ENCODE measurements around the gene TACO1.

Gene TACO1

GRCh38 chr17:63601439-63602371 lies 1.0 kb downstream of the TACO1 start:
- no peak for DNase-seq

- DNase-seq, result no peak
Observed at GRCh38 chr17:63609816-63610573, 9.3 kb downstream of the TACO1 start.

- no peak for DNase-seq
Observed at GRCh38 chr17:63610854-63611253, 10.2 kb downstream of the TACO1 start.

- no peak for DNase-seq
Observed at GRCh38 chr17:63611354-63611753, 10.7 kb downstream of the TACO1 start.

GRCh38 chr17:63613663-63614062 lies 13.0 kb downstream of the TACO1 start:
- no peak for DNase-seq

- DNase-seq, result no peak
Observed at GRCh38 chr17:63621229-63621683, 20.6 kb downstream of the TACO1 start.

- peak; percentile 100 for DNase-seq
Observed at GRCh38 chr17:63621684-63622573, 21.2 kb downstream of the TACO1 start, which contains the start of gene MAP3K3. Gene MAP3K3, plus strand, starts transcription at chr17:63622417. Its CDS starts 343 bp downstream, at chr17:63622760.

- peak; percentile 72 for DNase-seq
Observed at GRCh38 chr17:63622574-63623390, 22.1 kb downstream of the TACO1 start.

GRCh38 chr17:63623786-63624530 lies 23.3 kb downstream of the TACO1 start:
- no peak for DNase-seq

- no peak for DNase-seq
Observed at GRCh38 chr17:63624531-63624880, 23.8 kb downstream of the TACO1 start.

GRCh38 chr17:63626551-63627180 lies 26.0 kb downstream of the TACO1 start:
- no peak for DNase-seq

GRCh38 chr17:63629627-63630026 lies 28.9 kb downstream of the TACO1 start:
- DNase-seq, result no peak

GRCh38 chr17:63631062-63631461 lies 30.4 kb downstream of the TACO1 start:
- DNase-seq, result no peak

GRCh38 chr17:63631626-63632025 lies 30.9 kb downstream of the TACO1 start:
- DNase-seq, result no peak

- no peak for DNase-seq
Observed at GRCh38 chr17:63633742-63634141, 33.0 kb downstream of the TACO1 start.

GRCh38 chr17:63634163-63634562 lies 33.5 kb downstream of the TACO1 start:
- no peak for DNase-seq

- no peak for DNase-seq
Observed at GRCh38 chr17:63634816-63635215, 34.1 kb downstream of the TACO1 start.

- DNase-seq, result no peak
Observed at GRCh38 chr17:63635290-63635689, 34.6 kb downstream of the TACO1 start.

- no peak for DNase-seq
Observed at GRCh38 chr17:63635787-63636186, 35.1 kb downstream of the TACO1 start.

- no peak for DNase-seq
Observed at GRCh38 chr17:63639125-63639524, 38.4 kb downstream of the TACO1 start.

GRCh38 chr17:63640038-63640437 lies 39.3 kb downstream of the TACO1 start:
- no peak for DNase-seq

Data from NCI-H69 (cell line).